GM12878 (cell line): Measurements from ENCODE around the gene EMILIN2. TPM values are rescaled to one million over a fixed set of nuclear protein-coding genes. Genes with fewer than 3 reads are reported as not detected.
"Not testable (repeated sequence)": the region's sequence is repeated elsewhere in the genome, so short reads cannot be mapped to it uniquely, and the experiment has no call there.

Source experiments
- ATAC-seq: fragments of 200-7000 bp; cut with Tn5 transposase; 3 replicates; pipeline ENCODE4 v1.9.1; 2020; ENCODE audit warnings: mild to moderate bottlenecking, moderate library complexity
- BruUV-seq: library from RNA; stranded (reverse); fragments of 400-500 nt; replicated peaks from 2 replicates; lab custom pipeline; 2021; lab: Mats Ljungman, UMichigan
- CTCF ChIA-PET: fragments of 300-600 bp; sonication (Branson Sonifier 250); formaldehyde crosslinking; extraction: SDS; loops from one replicate; lab custom pipeline; 2021; ENCODE audit warnings: inconsistent platforms; lab: Yijun Ruan, JAX
- POLR2A ChIA-PET: fragments of 350-600 bp; formaldehyde crosslinking; extraction: SDS; loops from one replicate; lab custom pipeline; 2021; ENCODE audit warnings: inconsistent platforms; lab: Charles Lee
- RAD21 ChIA-PET: fragments of 300-600 bp; sonication (Branson Sonifier 250); formaldehyde crosslinking; loops from one replicate; lab custom pipeline; 2023; ENCODE audit warnings: antibody characterized with exemption; ENCODE audit not compliant: unreplicated experiment; lab: Charles Lee
- SMC1A ChIA-PET: fragments of 300-600 bp; sonication (Branson Sonifier 250); formaldehyde crosslinking; loops from one replicate; lab custom pipeline; 2023; ENCODE audit not compliant: unreplicated experiment, uncharacterized antibody; lab: Charles Lee
- DNase-seq: peaks from one replicate; pipeline ENCODE4 v3.0.0-alpha.2; 2011; ENCODE audit warnings: low read depth, low spot score
- FAIRE-seq: peaks from 3 replicates; lab custom pipeline; 2011; peaks lifted over from hg19 to GRCh38; lab: Jason Lieb, UNC
- H2AFZ ChIP-seq: 2 replicates; pipeline ENCODE4 v1.6.0; 2011; ENCODE audit warnings: low read depth, low read length, control low read depth; ENCODE audit not compliant: control insufficient read depth
- H3K27ac ChIP-seq: 2 replicates; pipeline ENCODE4 v1.5.1; 2011; ENCODE audit warnings: control low read depth; ENCODE audit not compliant: control insufficient read depth, insufficient read depth
- H3K27me3 ChIP-seq, 2 experiments: replicated peaks in 1 of 2; 2 replicates each; pipeline versions ENCODE4 v1.6.0 to v1.6.1; 2011; ENCODE audit warnings: low read length in 1 of 2; ENCODE audit not compliant: control insufficient read depth in 2 of 2, insufficient read depth in 2 of 2
- H3K36me3 ChIP-seq, 2 experiments: 2 replicates each; pipeline ENCODE4 v1.5.1; 2011; ENCODE audit warnings: low read length in 1 of 2; ENCODE audit not compliant: control insufficient read depth in 2 of 2, insufficient read depth in 2 of 2
- H3K4me1 ChIP-seq: 2 replicates; pipeline ENCODE4 v1.6.1; 2011; ENCODE audit warnings: mild to moderate bottlenecking, low read length, moderate library complexity, mixed read lengths; ENCODE audit not compliant: control insufficient read depth, insufficient read depth
- H3K4me2 ChIP-seq: 2 replicates; pipeline ENCODE4 v1.6.0; 2011; ENCODE audit warnings: control low read depth; ENCODE audit not compliant: control insufficient read depth, insufficient read depth
- H3K4me3 ChIP-seq: fragments of 200-600 bp; sonication (generic); 2 replicates; pipeline ENCODE4 v1.5.1; 2016
- H3K79me2 ChIP-seq: 2 replicates; pipeline ENCODE4 v1.6.0; 2011; ENCODE audit warnings: low read length; ENCODE audit not compliant: control insufficient read depth, insufficient read depth
- H3K9ac ChIP-seq: 2 replicates; pipeline ENCODE4 v1.8.0; 2011; ENCODE audit warnings: low read length, control low read depth, mixed read lengths; ENCODE audit not compliant: control insufficient read depth, insufficient read depth
- H3K9me3 ChIP-seq: replicated peaks from 3 replicates; pipeline ENCODE4 v1.5.1; 2011; ENCODE audit warnings: mild to moderate bottlenecking, low read length; ENCODE audit not compliant: control insufficient read depth, insufficient read depth
- H4K20me1 ChIP-seq: 2 replicates; pipeline ENCODE4 v1.6.0; 2011; ENCODE audit not compliant: control insufficient read depth, insufficient read depth
- KDM1A ChIP-seq: fragments of 200-600 bp; sonication (generic); IDR thresholded peaks from 2 replicates; pipeline ENCODE4 v1.6.1; 2016; ENCODE audit warnings: borderline replicate concordance
- MLLT1 ChIP-seq: fragments of 450-650 bp; IDR thresholded peaks from 2 replicates; pipeline ENCODE4 v1.6.1; 2016; ENCODE audit warnings: mild to moderate bottlenecking
- NR2C1 ChIP-seq: fragments of 450-650 bp; IDR thresholded peaks from 2 replicates; pipeline ENCODE4 v1.6.1; 2017; ENCODE audit warnings: antibody characterized with exemption, mild to moderate bottlenecking, moderate library complexity
- SMC3 ChIP-seq: IDR thresholded peaks from 2 replicates; pipeline ENCODE4 v1.6.1; 2011; ENCODE audit warnings: low read length, improper control_type of control experiment, borderline replicate concordance
- SP1 ChIP-seq: IDR thresholded peaks from one replicate; pipeline ENCODE4 v1.6.1; 2011; ENCODE audit warnings: low read depth, low read length
- WGBS: methylation state at CpG from one replicate; pipeline ENCODE4 v1.1.6; 2016; ENCODE audit warnings: low lambda C conversion rate; ENCODE audit not compliant: insufficient replicate concordance, insufficient coverage; ENCODE audit errors: missing lambda C conversion rate; 5-methylcytosine and 5-hydroxymethylcytosine counted together
- in situ Hi-C: fragments of 300-500 bp; cut with MboI; formaldehyde crosslinking; loops from 9 replicates; pipeline ENCODE4 v1.14.3; 2018; ENCODE audit warnings: mixed read lengths
- intact Hi-C: fragments of 100-400 bp; cut with micrococcal nuclease; formaldehyde crosslinking; loops from one replicate; pipeline ENCODE4 v1.14.2; 2022; ENCODE audit not compliant: unreplicated experiment
- polyA plus RNA-seq, 11 experiments: library from polyadenylated mRNA; depleted of rRNA in 4 of 11; unstranded in 6 of 11; stranded (reverse) in 5 of 11; fragments of >200 nt; fragmentation: Nextera tagmentation in 4 of 11; fragmentation: Illumina TruSeq in 1 of 11; extraction: Ambion mirVana in 4 of 11; extraction: Trizol in 1 of 11; gene quantifications; 1 replicate in 1 of 11; 2 replicates in 10 of 11; pipeline versions ENCODE4 v1.2.1 to v1.2.3, GENCODE V29; 2011 to 2016; ENCODE audit warnings: inconsistent platforms in 2 of 11, missing spikeins in 2 of 11, low read depth in 1 of 11
- total RNA-seq, 4 experiments: library from RNA; depleted of rRNA in 3 of 4; stranded (reverse); fragments of >200 nt in 3 of 4; fragmentation: Illumina TruSeq in 1 of 4; extraction: Trizol in 1 of 4; gene quantifications; 2 replicates each; pipeline versions ENCODE4 v1.2.1 to v1.2.3, GENCODE V29; 2013 to 2021

EMILIN2 gene
- total and polyA plus RNA-seq, 10 of the 15 experiments (the other 5 are each of a cell fraction or from before 2014, with no cell fraction given), result 0.58 to 18.4 (median 5.9) TPM

DNA sequence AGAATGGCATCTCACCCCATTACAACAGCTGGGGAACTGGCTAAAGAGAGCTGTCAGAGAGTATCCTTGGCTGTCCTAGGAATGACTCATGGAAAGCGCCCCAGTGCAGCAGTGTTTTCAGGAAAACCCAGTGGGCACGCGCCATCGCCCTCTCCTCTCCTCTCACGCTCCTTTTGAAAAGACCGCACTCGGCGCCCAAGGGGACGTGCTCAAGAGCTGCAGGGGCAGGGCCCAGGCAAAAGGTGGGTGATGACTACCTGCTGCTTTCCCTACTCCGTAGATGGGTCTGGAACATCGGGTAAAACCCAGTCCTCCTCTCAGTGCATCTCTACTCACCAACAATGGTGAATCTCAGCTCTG lies 68.1 kb downstream of the EMILIN2 start (continued):
- no peak for TF ChIP-seq SMC3
- no peak for TF ChIP-seq NR2C1
- no peak for TF ChIP-seq KDM1A
- no peak for TF ChIP-seq SP1
- TF ChIP-seq MLLT1, result no peak

GRCh38 chr18:2915486-2915885 lies 68.7 kb downstream of the EMILIN2 start:
- WGBS, result 86% methylated on average over 16 of the region's 16 CpGs
- H4K20me1 ChIP-seq, intact Hi-C loops, H3K4me3 ChIP-seq, in situ Hi-C loops, H3K27me3 ChIP-seq, H3K9me3 ChIP-seq, H3K9ac ChIP-seq, ATAC-seq, H2AFZ ChIP-seq, H3K79me2 ChIP-seq, H3K27ac ChIP-seq, SMC1A ChIA-PET, BruUV-seq, DNase-seq, H3K4me1 ChIP-seq, FAIRE-seq, H3K4me2 ChIP-seq: not testable (repeated sequence)
- POLR2A ChIA-PET, result interaction anchor here (1.0 kb wide), 1 partner anchor 58 kb away, joined by 3 read pairs; no protein-coding TSS in a partner anchor
- H3K36me3 ChIP-seq, result peaks cover 16 to 32% of the 10 kb centered on the region in 2 experiments
- CTCF ChIA-PET, result interaction anchor here (0.7 to 2.2 kb wide), 3 partner anchors 64 to 73 kb away, joined by 3 to 8 read pairs (median 4); no protein-coding TSS in a partner anchor
- RAD21 ChIA-PET, result interaction anchor here (1.5 kb wide), 1 partner anchor 70 kb away, joined by 6 read pairs; no protein-coding TSS in a partner anchor
